ENCODE measurements around the gene DNAJC16. TPM values are rescaled to one million over a fixed set of nuclear protein-coding genes. Genes with fewer than 3 reads are reported as not detected.
A peak's percentile ranks its signal among the peaks of the same experiment; 100 is the strongest.

Gene DNAJC16
- total RNA-seq, 1 experiment from 2014 or later, result 20.7 TPM

GRCh38 chr1:15577691-15578090 lies 51.0 kb downstream of the DNAJC16 start:
- Histone ChIP-seq H3K18ac (ENCODE audit: insufficient read length, low read depth, low read length) (no peak overlapping the region), H3K9ac (ENCODE audit: extremely low read depth, insufficient read length, low read length) (no peak overlapping the region), H3K4ac (ENCODE audit: low read depth, low read length) (no peak overlapping the region), H2BK15ac (ENCODE audit: low read depth, low read length) (no peak overlapping the region), H4K20me1 (ENCODE audit: control insufficient read depth, insufficient read depth, insufficient read length) (no peaks in the 10 kb centered on the region), H3K79me2 (ENCODE audit: insufficient read depth, low read length) (no peaks in the 10 kb centered on the region), H2AFZ (ENCODE audit: low read length) (no peak overlapping the region), H4K5ac (ENCODE audit: insufficient read length, low read depth, low read length) (no peak overlapping the region), H3K56ac (ENCODE audit: insufficient read length, low read depth, low read length) (no peak overlapping the region), H2BK20ac (ENCODE audit: low read depth, low read length, poor library complexity, severe bottlenecking) (no peak overlapping the region), H2BK120ac (ENCODE audit: low read depth, low read length, poor library complexity, severe bottlenecking) (no peak overlapping the region), H3K23ac (ENCODE audit: insufficient read length, low read depth, low read length) (no peak overlapping the region), H3K9me3 (ENCODE audit: control insufficient read depth, low read depth, low read length) (no peaks in the 10 kb centered on the region), H3K14ac (ENCODE audit: insufficient read depth, low read length) (no peak overlapping the region), H3K4me2 (ENCODE audit: insufficient read depth, insufficient read length, low read length) (no peak overlapping the region), H3T11ph (ENCODE audit: low read length) (no peak overlapping the region), H4K91ac (ENCODE audit: insufficient read length, low read depth, low read length) (no peak overlapping the region), H2AK5ac (ENCODE audit: insufficient read length, low read length) (no peak overlapping the region), H3K27me3 (ENCODE audit: insufficient read depth, low read length) (no peaks in the 10 kb centered on the region), H3K23me2 (ENCODE audit: insufficient read length, low read depth, low read length, poor library complexity, severe bottlenecking) (no peaks in the 10 kb centered on the region), H3K27ac (ENCODE audit: insufficient read length, low read depth, low read length) (no peak overlapping the region), H3K79me1 (ENCODE audit: insufficient read depth, low read depth, low read length, poor library complexity, severe bottlenecking) (no peaks in the 10 kb centered on the region), H2BK12ac (ENCODE audit: insufficient read length, low read depth, low read length) (no peak overlapping the region), H2BK5ac (ENCODE audit: insufficient read length, low read length) (no peak overlapping the region), H3K4me1 (ENCODE audit: insufficient read depth, low read length) (no peaks in the 10 kb centered on the region), H4K8ac (replicated peaks; ENCODE audit: insufficient read length, low read depth, low read length) (no peak overlapping the region)
- TF ChIP-seq CTCF (conservative IDR thresholded peaks at IDR 0.05), result no peak
- H3K27ac Mint-ChIP-seq, result peak overlapping the region in 1 of 3 experiments; percentile 85; a peak in 2 of 7 replicates
- H3K4me3 Mint-ChIP-seq, result no peak overlapping the region
- no peaks in the 10 kb centered on the region for H3K36me3 Mint-ChIP-seq (ENCODE audit: insufficient read depth in 1 of 3, low read depth in 3 of 3)
- no peaks in the 10 kb centered on the region for H3K27me3 Mint-ChIP-seq (ENCODE audit: low read depth)
- peaks cover 12 to 14% of the 10 kb centered on the region in 2 experiments for H3K4me1 Mint-ChIP-seq
- WGBS (ENCODE audit: extremely low coverage, insufficient read length, low lambda C conversion rate), result no CpG with 5 or more reads among the region's 4 CpGs
- no peaks in the 10 kb centered on the region for H3K9me3 Mint-ChIP-seq
- DNase-seq, result no peak

Data from H9 (cell line).